Retinal pigment epithelial cell (primary cell): Measurements from ENCODE around the gene NRF1.

Experiments used
- DNase-seq: peaks from one replicate; pipeline ENCODE4 v3.0.0-alpha.2; 2010; ENCODE audit warnings: low read depth
- H3K4me3 ChIP-seq: 2 replicates; pipeline ENCODE4 v1.5.1; 2011; ENCODE audit warnings: mild to moderate bottlenecking, low read length, control low read depth, moderate library complexity
- CTCF ChIP-seq: conservative IDR thresholded peaks from 2 replicates; pipeline ENCODE4 v1.5.1; 2011; ENCODE audit warnings: low read depth, low read length, control low read depth, inconsistent platforms

NRF1 gene

GRCh38 chr7:129767120-129768015 is 155.8 kb downstream of the NRF1 start:
- no peak overlapping the region for H3K4me3 ChIP-seq
- no peak for DNase-seq
- TF ChIP-seq CTCF, result no peak

GRCh38 chr7:129768614-129769399 is 157.3 kb downstream of the NRF1 start:
- H3K4me3 ChIP-seq, result no peak overlapping the region
- no peak for DNase-seq
- TF ChIP-seq CTCF, result no peak

GRCh38 chr7:129769400-129769774 is 157.9 kb downstream of the NRF1 start:
- H3K4me3 ChIP-seq, result no peak overlapping the region
- TF ChIP-seq CTCF, result no peak
- no peak for DNase-seq

GRCh38 chr7:129769866-129770808 is 158.6 kb downstream of the NRF1 start:
- no peak for DNase-seq
- H3K4me3 ChIP-seq, result no peak overlapping the region
- no peak for TF ChIP-seq CTCF

- no peak overlapping the region for H3K4me3 ChIP-seq
- no peak for DNase-seq
- no peak for TF ChIP-seq CTCF
Observed at GRCh38 chr7:129771201-129771927, 159.8 kb downstream of the NRF1 start.

GRCh38 chr7:129771928-129772479 is 160.5 kb downstream of the NRF1 start:
- no peak for DNase-seq
- no peak for TF ChIP-seq CTCF
- H3K4me3 ChIP-seq, result no peak overlapping the region
